Measurements from ENCODE around the gene SCAMP5. TPM values are rescaled to one million over a fixed set of nuclear protein-coding genes. Genes with fewer than 3 reads are reported as not detected.
A peak's percentile ranks its signal among the peaks of the same experiment; 100 is the strongest.

The SCAMP5 gene
- total and polyA plus RNA-seq, 2 of the 13 experiments (the other 11 are each of a cell fraction or from before 2014, with no cell fraction given) = 34.3 to 49.0 TPM

- no peak for TF ChIP-seq ZBTB40 (IDR thresholded peaks at IDR 0.05)
- no peak for TF ChIP-seq ZBTB40 (CRISPR knock-in tag; IDR thresholded peaks at IDR 0.05)
- peak; percentile 28; the same call in 1 of the 2 replicates for TF ChIP-seq HOXA3 (CRISPR knock-in tag; IDR thresholded peaks at IDR 0.05)
- no peak for TF ChIP-seq ZFP36 (IDR thresholded peaks at IDR 0.05; ENCODE audit: borderline replicate concordance, low read depth, low read length, partially characterized antibody)
- TF ChIP-seq E2F2 (CRISPR knock-in tag; IDR thresholded peaks at IDR 0.05; ENCODE audit: borderline replicate concordance) = no peak
- no peak for TF ChIP-seq POGZ (CRISPR knock-in tag; IDR thresholded peaks at IDR 0.05)
- TF ChIP-seq ZNF740 (CRISPR knock-in tag; IDR thresholded peaks at IDR 0.05) = peak; percentile 78; the same call in 1 of the 2 replicates
- TF ChIP-seq PITX1 (CRISPR knock-in tag; IDR thresholded peaks at IDR 0.05) = 0 out of 2 replicates have a peak, but pooled peaks have one; percentile 5
- TF ChIP-seq ZNF687 (CRISPR knock-in tag; IDR thresholded peaks at IDR 0.05) = peak; percentile 36
- TF ChIP-seq DRAP1 (CRISPR knock-in tag; IDR thresholded peaks at IDR 0.05) = 0 out of 2 replicates have a peak, but pooled peaks have one; percentile 49
- no peak for TF ChIP-seq HIVEP1 (CRISPR knock-in tag; IDR thresholded peaks at IDR 0.05)
- TF ChIP-seq HCFC1 (IDR thresholded peaks at IDR 0.05; ENCODE audit: low read depth, low read length) = no peak
- 0 out of 2 replicates have a peak, but pooled peaks have one; percentile 20 for TF ChIP-seq HMG20B (CRISPR knock-in tag; conservative IDR thresholded peaks at IDR 0.05)
- TF ChIP-seq TFAP4 (IDR thresholded peaks at IDR 0.05; ENCODE audit: borderline replicate concordance, low read depth) = peak; percentile 73; the same call in 1 of the 2 replicates
These were observed 70.1 kb downstream of the SCAMP5 start (continued) for GRCh38 chr15:75065467-75065850.

All from HepG2 (cell line).